ENCODE results near the gene PRDM16.

PRDM16 gene

DNA sequence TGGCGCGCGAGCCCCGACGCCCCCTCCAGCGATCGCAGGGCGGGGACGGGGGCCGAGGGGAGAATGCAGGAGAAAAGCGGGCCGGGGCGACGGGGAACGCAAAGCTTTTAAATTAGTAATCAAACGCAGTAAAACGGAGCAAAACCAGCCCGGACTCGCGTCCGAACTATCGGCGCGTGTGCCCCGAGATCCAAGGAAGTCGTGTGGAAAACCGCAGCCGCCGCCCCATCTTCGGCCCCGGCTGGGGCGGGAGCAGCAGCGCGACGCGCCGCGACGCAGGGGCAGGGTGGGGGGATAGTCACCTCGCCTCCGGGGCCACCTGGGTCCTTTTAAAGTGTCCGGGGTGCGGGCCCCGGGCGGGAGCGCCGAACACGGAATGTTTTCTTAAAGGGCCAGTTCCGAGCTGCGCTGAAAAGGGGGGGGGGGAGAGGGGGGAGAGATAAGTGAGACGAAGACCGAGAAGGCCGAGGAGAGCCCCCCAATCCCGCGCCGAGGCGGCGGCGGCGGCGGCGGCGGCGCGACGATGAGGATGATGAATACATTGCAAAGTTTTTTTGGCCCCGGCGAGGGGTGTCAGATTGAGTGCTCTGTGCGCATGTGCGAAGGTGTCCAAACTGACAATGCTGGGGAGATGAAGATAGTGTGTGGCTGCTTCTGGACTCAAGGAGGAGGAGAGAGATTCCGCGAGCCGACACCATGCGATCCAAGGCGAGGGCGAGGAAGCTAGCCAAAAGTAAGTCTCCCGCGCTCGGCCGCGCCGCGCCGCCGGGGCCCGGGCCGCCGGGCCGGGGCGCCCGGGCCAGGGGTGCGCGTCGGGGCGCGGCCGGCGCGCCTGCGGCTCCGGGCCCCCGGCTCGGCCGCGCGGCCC is at the start of gene PRDM16:
Gene PRDM16 (plus strand): TSS at position 640 of the 868 bp plus-strand sequence. CDS start 57 bp downstream, at position 697.
- no peak for DNase-seq

- DNase-seq = no peak
Measured at GRCh38 chr1:3019516-3020051, 49.4 kb upstream of the PRDM16 start.

DNA sequence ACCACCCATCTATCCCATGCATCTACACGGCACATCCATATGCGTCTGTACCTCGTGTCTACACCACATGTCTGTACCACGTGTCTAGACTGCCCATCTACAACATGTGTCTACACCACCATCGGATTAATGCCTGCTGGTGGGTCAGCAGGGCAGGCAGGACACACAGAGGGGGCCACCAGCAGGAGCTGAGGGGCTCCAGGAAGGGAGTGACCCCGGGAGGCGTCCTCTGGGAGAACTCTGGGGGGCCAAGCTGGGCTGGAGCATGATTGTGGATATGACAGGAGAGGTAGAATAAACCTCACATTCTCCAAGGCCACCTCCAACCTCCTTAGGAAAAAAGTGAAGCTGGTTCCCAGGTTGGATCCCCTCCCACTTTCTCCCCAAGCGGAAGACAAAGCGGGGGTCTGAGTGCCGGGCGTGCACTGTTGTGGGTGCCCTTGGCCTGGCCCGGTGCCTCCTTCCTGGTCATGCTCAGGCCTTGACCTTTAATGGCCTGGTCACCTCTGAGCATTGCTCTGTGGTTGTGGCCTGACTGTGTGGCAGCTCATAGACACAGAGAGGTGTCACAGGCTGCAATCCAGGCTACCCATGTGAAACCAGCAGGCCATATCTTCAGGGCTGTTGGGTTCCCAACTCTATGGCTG is 48.6 kb upstream of the PRDM16 start:
- DNase-seq = no peak

DNA sequence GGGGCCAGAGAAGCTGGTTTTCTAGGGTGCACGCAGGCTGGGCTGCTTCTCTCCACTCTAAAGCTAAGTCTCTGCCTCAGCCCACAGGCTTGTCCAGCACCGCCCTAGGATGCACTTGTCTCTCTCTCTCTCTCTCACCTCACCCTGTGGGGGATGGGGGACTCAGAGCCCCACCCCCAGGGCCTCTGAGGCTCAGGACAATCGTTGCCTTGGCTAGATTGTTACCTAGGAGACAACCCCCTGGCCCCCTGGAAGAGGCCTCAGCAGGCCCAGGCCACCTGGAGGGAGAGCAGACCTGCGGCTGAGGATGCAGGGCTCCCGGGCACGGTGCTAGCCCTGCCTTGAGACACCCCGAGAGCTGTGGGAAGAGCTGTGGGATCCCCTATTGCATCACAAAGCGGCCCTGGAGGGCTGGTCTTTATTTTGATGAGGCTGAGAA is 47.8 kb upstream of the PRDM16 start, which contains the start of gene ACTRT2:
Gene ACTRT2 (plus strand): TSS at position 235 of the 439 bp plus-strand sequence. CDS start 220 bp downstream, outside the sequence.
- DNase-seq = no peak

- DNase-seq = no peak
Measured at GRCh38 chr1:3021801-3022401, 47.1 kb upstream of the PRDM16 start.

- no peak for DNase-seq
Measured at GRCh38 chr1:3022511-3022973, 46.5 kb upstream of the PRDM16 start.

DNA sequence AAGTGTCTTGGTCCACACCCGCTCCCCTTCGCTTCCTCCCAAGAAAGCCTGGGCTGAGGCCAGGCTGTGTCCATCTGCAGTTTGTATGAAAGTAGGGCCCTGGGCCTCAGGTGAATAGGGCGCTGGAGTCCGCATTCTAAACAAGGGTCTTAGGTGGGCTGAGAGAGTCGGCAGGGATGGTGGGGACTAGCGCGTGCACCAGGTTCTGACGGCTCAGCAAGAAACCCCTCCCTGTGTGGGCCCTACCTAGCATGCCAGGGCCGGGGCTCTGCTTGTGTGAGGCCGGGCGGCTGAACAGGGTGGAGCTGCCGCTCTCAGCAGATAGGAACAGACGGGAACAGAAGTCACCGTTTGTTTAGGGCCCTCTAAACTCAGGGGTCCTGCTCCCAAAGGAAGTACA is 46.0 kb upstream of the PRDM16 start:
- no peak for DNase-seq

GRCh38 chr1:3024019-3024418 is 45.0 kb upstream of the PRDM16 start:
- DNase-seq = no peak

DNA sequence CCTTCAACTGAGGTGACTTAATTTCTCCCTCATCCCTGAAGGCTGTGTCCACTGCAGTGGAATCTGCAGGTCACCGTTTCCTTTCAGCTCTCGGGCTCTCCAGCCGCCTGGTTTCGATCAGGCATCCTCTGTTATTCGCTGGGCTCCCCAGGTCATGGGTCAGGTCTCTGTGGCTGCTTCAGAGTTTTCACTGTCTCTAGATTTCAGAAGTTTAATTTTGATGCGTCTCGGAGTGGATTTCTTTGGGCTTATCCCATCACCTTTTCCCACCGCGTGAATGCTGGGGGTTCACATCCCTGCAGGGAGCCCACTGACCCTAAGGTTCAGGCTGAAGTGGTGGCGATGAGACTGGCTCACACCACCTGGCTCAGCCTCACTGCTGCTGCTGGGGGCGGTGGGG is 44.4 kb upstream of the PRDM16 start:
- no peak for DNase-seq

- DNase-seq = no peak
Measured at GRCh38 chr1:3026124-3026523, 42.9 kb upstream of the PRDM16 start.

DNA sequence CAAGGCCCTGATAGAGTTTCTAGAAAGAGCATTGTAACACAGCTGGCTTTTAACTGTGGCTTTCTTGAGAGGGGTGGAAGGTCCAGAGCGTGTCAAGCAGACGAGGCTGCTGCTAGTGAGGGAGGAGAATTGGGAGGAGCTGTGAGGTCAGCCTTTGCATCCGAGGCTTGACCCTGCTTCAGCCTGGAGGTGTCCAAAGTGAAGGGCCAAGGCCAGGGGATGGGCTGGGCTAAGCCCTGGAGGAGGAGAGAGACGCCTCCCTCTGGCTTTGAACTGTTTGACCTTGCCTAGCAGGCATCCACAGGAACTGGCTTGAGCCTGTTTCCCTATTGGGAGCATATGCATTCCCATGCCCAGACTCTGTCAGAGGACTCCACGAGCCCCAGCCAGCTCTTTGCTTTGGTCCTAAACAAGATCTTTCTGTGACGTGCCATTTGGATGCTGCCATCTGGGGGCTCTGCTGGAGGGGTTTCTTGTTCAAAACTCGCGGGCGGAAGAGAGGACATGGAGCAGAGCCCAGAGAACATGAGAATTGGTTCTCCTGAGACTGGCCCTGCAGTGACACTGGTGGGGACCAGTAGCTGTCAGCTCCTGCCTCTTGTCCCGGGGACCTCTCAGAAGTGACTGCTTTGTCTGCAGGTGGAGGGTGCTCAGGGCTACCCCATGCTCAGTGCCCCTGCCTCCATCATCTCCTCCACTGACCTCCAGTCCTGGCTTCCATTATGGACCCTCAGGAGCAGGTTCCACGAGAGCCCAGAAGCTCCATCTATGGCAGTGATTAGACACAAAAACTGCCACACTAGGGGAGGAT is 42.2 kb upstream of the PRDM16 start:
- DNase-seq = no peak

GRCh38 chr1:3027611-3028371 is 41.2 kb upstream of the PRDM16 start:
- DNase-seq = no peak

DNA sequence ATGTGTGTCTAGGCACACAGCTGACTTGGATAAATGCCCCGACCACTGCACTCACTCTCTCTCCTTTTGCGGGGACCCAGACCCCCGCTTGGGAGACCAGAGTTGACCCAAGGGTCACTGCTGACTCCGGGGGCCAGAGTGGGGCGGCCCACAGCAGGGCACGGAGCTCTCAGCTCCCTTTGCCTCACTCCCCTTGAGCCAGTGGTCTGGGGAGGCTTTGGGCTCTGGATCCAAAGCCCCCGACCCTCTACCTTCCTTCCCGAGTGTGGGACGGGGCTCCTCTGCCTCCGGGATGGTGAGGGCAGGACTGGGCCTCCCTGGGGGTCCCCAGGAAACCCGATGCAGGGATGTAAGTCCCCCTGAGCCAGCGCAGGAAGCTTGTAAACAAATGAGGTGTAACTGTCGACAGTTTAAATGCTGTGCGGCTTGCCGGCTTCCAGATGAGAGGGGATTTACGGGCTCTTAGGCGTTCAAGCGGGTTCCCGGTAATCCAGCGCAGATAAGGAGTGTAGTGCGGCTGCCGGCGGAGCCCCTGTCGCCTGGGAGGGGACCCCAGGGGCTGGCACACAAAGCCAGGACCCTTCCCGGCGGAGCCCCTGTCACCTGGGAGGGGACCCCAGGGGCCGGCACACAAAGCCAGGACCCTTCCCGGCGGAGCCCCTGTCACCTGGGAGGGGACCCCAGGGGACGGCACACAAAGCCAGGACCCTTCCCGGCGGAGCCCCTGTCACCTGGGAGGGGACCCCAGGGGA is 40.3 kb upstream of the PRDM16 start:
- no peak for DNase-seq

DNA sequence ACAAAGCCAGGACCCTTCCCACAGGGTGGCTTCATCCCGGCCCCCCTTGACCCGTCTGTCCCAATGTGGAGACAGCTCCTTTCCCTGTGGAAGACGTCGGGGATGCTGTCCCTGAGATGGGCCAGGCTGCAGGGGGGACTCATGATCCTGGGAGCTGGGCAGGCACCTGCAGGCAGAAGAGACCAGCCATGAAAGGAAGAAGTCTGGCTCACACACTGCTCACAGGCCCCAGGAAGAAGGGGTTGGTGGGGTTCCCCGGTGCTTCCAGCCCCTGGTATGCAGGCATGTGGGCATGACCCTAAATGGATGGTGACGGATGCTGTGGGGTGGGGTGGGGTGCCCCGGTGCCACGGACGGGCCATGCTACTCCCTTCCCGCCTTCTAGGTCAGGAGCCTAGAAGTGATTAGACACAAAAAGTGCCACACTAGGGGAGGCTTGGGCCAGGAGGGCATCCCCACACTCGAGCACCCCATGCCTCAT is 39.5 kb upstream of the PRDM16 start:
- no peak for DNase-seq

- no peak for DNase-seq
Measured at GRCh38 chr1:3029991-3030662, 38.9 kb upstream of the PRDM16 start.

GRCh38 chr1:3030663-3031381 is 38.2 kb upstream of the PRDM16 start:
- DNase-seq = no peak

DNA sequence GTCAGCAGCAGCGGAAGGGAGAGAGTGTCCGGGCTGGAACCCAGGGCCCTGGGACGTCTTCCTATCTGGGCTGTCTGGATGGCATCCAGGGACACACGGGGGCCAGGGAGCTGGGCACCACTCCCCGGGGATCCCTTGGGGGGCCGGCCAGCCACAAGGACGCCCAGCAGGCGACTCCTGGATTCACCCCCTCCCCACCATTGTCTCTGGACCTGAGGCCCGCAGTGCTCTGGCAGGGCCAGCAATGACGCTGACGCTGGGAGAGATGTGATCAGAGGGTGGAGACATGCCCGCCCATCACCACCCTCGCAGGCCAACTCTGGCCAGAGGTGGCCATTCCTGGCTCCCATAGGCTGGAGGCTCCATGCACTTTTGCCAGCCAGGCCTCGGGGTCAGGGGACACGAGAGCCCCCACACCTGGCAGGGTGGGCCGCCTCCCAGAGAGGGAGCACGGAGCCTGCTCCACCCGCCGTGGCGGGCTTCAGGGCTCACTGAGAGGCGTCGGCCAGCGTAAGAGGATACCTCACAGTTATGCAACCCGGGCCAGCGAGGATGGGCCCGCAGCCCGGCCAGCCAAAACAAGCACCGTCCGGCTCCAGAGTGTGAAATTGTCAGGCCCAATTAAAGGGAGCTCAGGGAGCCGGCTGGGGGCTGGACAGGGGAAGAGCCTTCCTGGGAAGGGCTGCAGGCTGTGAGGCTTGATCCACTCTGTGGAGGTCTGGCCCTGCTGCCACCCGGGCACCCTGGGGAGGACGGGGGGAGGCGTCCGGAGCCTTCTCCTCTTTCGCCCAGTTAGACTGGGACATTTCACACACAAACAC is 37.4 kb upstream of the PRDM16 start:
- no peak for DNase-seq

DNA sequence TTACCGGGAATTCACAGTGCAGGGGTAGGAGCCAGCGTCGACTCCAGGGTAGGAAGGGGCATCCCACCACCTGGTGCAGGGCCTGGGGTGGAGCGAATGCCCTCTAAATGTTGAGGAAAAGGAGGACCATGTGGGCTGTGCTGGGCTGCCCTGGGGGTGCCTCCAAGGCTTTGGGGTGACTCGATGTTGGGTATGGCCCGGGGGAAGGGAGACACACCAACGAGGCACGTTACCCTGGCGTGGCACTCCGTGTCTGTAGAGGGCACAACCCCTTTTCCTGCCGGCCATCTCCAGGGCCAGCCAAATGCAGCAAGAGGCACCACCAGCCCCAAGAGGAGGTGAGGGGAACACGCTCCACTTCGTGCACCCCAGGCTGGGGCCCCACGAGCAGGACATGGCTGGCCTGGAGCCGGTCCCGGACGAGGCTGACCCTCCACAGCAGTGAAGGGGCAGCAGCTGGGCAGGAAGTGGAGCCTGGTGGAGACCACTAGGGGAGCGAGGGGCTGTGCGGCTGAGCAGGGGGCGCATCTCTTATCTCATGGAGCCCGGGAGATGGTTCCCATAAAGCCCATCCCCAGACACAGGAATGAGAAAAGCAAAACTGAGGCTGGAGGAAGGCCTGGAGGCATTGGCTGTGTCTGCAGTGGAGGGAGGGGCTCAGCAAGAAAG is 36.5 kb upstream of the PRDM16 start:
- no peak for DNase-seq
